ENCODE data around the gene PDZD4.

- TF ChIP-seq RAD21 (IDR thresholded peaks at IDR 0.05): no peak
- TF ChIP-seq TAF1 (conservative IDR thresholded peaks at IDR 0.05): no peak
- no peak for TF ChIP-seq CTCF (IDR thresholded peaks at IDR 0.05; ENCODE audit: low read depth, low read length, missing input control)
- TF ChIP-seq, protein P1, sequence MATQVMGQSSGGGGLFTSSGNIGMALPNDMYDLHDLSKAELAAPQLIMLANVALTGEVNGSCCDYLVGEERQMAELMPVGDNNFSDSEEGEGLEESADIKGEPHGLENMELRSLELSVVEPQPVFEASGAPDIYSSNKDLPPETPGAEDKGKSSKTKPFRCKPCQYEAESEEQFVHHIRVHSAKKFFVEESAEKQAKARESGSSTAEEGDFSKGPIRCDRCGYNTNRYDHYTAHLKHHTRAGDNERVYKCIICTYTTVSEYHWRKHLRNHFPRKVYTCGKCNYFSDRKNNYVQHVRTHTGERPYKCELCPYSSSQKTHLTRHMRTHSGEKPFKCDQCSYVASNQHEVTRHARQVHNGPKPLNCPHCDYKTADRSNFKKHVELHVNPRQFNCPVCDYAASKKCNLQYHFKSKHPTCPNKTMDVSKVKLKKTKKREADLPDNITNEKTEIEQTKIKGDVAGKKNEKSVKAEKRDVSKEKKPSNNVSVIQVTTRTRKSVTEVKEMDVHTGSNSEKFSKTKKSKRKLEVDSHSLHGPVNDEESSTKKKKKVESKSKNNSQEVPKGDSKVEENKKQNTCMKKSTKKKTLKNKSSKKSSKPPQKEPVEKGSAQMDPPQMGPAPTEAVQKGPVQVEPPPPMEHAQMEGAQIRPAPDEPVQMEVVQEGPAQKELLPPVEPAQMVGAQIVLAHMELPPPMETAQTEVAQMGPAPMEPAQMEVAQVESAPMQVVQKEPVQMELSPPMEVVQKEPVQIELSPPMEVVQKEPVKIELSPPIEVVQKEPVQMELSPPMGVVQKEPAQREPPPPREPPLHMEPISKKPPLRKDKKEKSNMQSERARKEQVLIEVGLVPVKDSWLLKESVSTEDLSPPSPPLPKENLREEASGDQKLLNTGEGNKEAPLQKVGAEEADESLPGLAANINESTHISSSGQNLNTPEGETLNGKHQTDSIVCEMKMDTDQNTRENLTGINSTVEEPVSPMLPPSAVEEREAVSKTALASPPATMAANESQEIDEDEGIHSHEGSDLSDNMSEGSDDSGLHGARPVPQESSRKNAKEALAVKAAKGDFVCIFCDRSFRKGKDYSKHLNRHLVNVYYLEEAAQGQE (IDR thresholded peaks at IDR 0.05): no peak
- TF ChIP-seq, protein P2, sequence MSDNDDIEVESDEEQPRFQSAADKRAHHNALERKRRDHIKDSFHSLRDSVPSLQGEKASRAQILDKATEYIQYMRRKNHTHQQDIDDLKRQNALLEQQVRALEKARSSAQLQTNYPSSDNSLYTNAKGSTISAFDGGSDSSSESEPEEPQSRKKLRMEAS (IDR thresholded peaks at IDR 0.05): no peak
- TF ChIP-seq, protein P3, sequence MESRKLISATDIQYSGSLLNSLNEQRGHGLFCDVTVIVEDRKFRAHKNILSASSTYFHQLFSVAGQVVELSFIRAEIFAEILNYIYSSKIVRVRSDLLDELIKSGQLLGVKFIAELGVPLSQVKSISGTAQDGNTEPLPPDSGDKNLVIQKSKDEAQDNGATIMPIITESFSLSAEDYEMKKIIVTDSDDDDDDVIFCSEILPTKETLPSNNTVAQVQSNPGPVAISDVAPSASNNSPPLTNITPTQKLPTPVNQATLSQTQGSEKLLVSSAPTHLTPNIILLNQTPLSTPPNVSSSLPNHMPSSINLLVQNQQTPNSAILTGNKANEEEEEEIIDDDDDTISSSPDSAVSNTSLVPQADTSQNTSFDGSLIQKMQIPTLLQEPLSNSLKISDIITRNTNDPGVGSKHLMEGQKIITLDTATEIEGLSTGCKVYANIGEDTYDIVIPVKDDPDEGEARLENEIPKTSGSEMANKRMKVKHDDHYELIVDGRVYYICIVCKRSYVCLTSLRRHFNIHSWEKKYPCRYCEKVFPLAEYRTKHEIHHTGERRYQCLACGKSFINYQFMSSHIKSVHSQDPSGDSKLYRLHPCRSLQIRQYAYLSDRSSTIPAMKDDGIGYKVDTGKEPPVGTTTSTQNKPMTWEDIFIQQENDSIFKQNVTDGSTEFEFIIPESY (IDR thresholded peaks at IDR 0.05): no peak
- TF ChIP-seq, protein P4, sequence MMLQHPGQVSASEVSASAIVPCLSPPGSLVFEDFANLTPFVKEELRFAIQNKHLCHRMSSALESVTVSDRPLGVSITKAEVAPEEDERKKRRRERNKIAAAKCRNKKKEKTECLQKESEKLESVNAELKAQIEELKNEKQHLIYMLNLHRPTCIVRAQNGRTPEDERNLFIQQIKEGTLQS (IDR thresholded peaks at IDR 0.05): no peak
- TF ChIP-seq FOXA1 (IDR thresholded peaks at IDR 0.05): no peak
- TF ChIP-seq SP1 (IDR thresholded peaks at IDR 0.05): no peak
- TF ChIP-seq YY1 (IDR thresholded peaks at IDR 0.05): no peak
Observed at GRCh38 chrX:153878969-153879653, 48.8 kb upstream of the PDZD4 start.

Measured in liver (tissue), 3 donors.